SH-SY5Y (cell line): Measurements from ENCODE around the gene APOE.

ENCODE experiments used
- GATA2 ChIP-seq: IDR thresholded peaks from 2 replicates; pipeline ENCODE4 v1.6.1; 2011; ENCODE audit warnings: mild to moderate bottlenecking, low read depth, low read length
- GATA3 ChIP-seq: IDR thresholded peaks from 2 replicates; pipeline ENCODE4 v1.6.1; 2011; ENCODE audit warnings: low read depth, mild to moderate bottlenecking, low read length, moderate library complexity

- no peak for TF ChIP-seq GATA3
- no peak for TF ChIP-seq GATA2
Observed at GRCh38 chr19:44872661-44873060, 32.9 kb upstream of the APOE start.
